ENCODE data around the gene SNX10.

DNA sequence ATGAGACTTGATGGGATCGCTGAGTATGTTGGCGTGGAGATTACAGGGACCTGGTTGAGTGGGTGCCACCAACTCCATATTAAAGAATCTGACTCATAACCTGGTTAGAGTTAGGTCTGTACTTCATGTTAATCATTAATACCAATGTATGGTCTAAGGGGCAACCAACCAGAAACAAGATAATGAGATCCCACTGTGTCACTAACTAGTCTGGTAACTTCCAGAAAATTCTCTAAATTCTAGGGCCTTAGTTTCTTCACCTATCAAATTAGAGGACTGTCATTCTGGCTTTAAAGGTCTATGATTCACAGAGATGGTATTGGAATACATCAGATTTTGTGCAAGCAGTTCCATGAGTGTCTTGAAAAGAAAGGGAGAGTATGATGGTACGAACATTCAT, 102.2 kb downstream of the SNX10 start:
- TF ChIP-seq GATA3 (IDR thresholded peaks at IDR 0.05; ENCODE audit: low read depth, low read length) (no peak), GATA2 (IDR thresholded peaks at IDR 0.05; ENCODE audit: low read depth, low read length) (no peak)

Data from SH-SY5Y (cell line).